T follicular helper cell (primary cell): Measurements from ENCODE around the gene KLF6.

ENCODE experiments used
- DNase-seq: peaks from one replicate; pipeline ENCODE4 v3.0.0-alpha.2; 2020; ENCODE audit warnings: low read depth

KLF6 gene

DNA sequence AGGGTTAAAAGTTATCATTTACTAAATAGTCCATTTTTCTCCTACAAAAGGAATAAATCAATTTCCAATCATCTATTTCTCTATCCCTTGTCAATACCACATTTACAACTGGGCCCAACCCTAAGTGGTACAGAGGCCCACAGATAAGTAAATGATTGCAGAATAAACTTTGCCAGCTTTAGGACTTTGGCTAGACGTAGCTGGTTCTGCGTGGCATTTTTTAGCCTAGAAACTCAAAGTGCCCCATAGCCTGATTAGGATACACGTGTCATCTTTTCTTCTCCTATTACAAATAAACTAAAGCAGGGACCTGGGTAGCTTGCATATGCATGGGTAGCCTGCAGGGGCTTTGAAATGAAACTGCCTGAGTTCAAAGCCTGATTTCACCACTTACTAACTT is 56.4 kb downstream of the KLF6 start:
- no peak for DNase-seq

- DNase-seq, result no peak
Measured at GRCh38 chr10:3727268-3727667, 57.7 kb downstream of the KLF6 start.
